MM.1S (cell line): ENCODE measurements around the gene ACOX3.

Experiments used
- EZH2 ChIP-seq: fragments of 300-600 bp; sonication (generic); optimal IDR thresholded peaks from 2 replicates; pipeline ENCODE3; 2017; ENCODE audit warnings: low read depth, mild to moderate bottlenecking, antibody characterized with exemption, low read length, mixed read lengths
- TF ChIP-seq, protein P1 (sequence below): fragments of 300-600 bp; sonication (generic); IDR thresholded peaks from 2 replicates; pipeline ENCODE4 v1.5.1; 2016; ENCODE audit warnings: antibody characterized with exemption, low read length, mixed read lengths

DNA sequence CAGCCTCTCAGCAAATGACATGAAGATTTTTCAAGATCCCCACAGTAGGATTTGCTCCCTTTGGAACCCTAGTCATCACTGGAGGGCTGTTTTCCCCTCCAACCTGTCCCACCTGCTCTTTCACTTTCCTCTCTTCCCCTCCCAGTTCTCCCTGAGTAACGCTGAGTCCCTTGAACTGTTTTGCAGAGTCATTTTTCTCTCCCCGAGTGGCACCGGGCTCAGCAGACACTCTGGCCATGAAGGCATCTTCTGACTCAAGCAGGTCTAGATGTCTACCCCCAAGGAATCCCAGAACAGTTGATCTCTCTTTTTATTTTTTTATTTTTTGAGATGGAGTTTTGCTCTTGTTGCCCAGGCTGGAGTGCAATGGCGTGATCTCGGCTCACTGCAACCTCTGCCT is 118.8 kb downstream of the ACOX3 start:
- TF ChIP-seq, protein P1, sequence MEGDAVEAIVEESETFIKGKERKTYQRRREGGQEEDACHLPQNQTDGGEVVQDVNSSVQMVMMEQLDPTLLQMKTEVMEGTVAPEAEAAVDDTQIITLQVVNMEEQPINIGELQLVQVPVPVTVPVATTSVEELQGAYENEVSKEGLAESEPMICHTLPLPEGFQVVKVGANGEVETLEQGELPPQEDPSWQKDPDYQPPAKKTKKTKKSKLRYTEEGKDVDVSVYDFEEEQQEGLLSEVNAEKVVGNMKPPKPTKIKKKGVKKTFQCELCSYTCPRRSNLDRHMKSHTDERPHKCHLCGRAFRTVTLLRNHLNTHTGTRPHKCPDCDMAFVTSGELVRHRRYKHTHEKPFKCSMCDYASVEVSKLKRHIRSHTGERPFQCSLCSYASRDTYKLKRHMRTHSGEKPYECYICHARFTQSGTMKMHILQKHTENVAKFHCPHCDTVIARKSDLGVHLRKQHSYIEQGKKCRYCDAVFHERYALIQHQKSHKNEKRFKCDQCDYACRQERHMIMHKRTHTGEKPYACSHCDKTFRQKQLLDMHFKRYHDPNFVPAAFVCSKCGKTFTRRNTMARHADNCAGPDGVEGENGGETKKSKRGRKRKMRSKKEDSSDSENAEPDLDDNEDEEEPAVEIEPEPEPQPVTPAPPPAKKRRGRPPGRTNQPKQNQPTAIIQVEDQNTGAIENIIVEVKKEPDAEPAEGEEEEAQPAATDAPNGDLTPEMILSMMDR: no peak
- no peak for TF ChIP-seq EZH2
